ENCODE results near the gene GRIK4.

The GRIK4 gene
- 0 to 0.26 (median 0) reads per million in 9 experiments for total RNA-seq

- peaks cover 82 to 94% of the 10 kb centered on the region in 2 donors for H3K27me3 Mint-ChIP-seq
- no peaks in the 10 kb centered on the region for H3K9me3 Mint-ChIP-seq
- DNase-seq (peak; percentile 62 to 72 (median 68)), ATAC-seq (replicated peaks) (peak; percentile 90)
- peak within 1 kb of the TSS; percentile 48 to 55 for H3K4me3 Mint-ChIP-seq
- H3K27ac Mint-ChIP-seq: no peak within 1 kb of the TSS
- no peaks in the 10 kb centered on the region for H3K36me3 Mint-ChIP-seq (ENCODE audit: insufficient read depth)
- H3K4me1 Mint-ChIP-seq (ENCODE audit: low read depth in 2 of 2): peaks cover 2 to 3% of the 10 kb centered on the region in 2 donors
These were observed at the start of gene GRIK4 for GRCh38 chr11:120511116-120511819. GRIK4 (plus strand) TSS chr11:120511748; CDS start chr11:120660319, 148,571 bp downstream.

GRCh38 chr11:120462825-120463224 is 48.7 kb upstream of the GRIK4 start:
- Mint-ChIP-seq H3K4me1 (ENCODE audit: low read depth in 2 of 2) (no peaks in the 10 kb centered on the region), H3K27me3 (no peaks in the 10 kb centered on the region), H3K36me3 (ENCODE audit: insufficient read depth) (peaks cover 36% of the 10 kb centered on the region), H3K27ac (no peak overlapping the region), H3K4me3 (no peak overlapping the region), H3K9me3 (no peaks in the 10 kb centered on the region)
- ATAC-seq (replicated peaks) (no peak), DNase-seq (no peak)

GRCh38 chr11:120465921-120466534 is 45.5 kb upstream of the GRIK4 start:
- no peak for DNase-seq
- Mint-ChIP-seq H3K4me3 (no peak overlapping the region), H3K27me3 (no peaks in the 10 kb centered on the region), H3K36me3 (ENCODE audit: insufficient read depth) (peaks cover 27% of the 10 kb centered on the region), H3K27ac (no peak overlapping the region), H3K4me1 (ENCODE audit: low read depth in 2 of 2) (no peaks in the 10 kb centered on the region), H3K9me3 (no peaks in the 10 kb centered on the region)
- no peak for ATAC-seq (replicated peaks)

- no peak for ATAC-seq (replicated peaks)
- peaks cover 23% of the 10 kb centered on the region for H3K36me3 Mint-ChIP-seq (ENCODE audit: insufficient read depth)
These were observed 43.9 kb upstream of the GRIK4 start for GRCh38 chr11:120467627-120468026.

GRCh38 chr11:120471131-120471530 is 40.4 kb upstream of the GRIK4 start:
- no peak overlapping the region for H3K27ac Mint-ChIP-seq
- H3K36me3 Mint-ChIP-seq (ENCODE audit: insufficient read depth): peaks cover 6% of the 10 kb centered on the region
- H3K9me3 Mint-ChIP-seq: no peaks in the 10 kb centered on the region
- H3K4me1 Mint-ChIP-seq (ENCODE audit: low read depth in 2 of 2): no peaks in the 10 kb centered on the region
- ATAC-seq (replicated peaks): no peak
- no peaks in the 10 kb centered on the region for H3K27me3 Mint-ChIP-seq
- no peak overlapping the region for H3K4me3 Mint-ChIP-seq
- DNase-seq: no peak

More at GRCh38 chr11:120467627-120468026, 43.9 kb upstream of the GRIK4 start:
- no peaks in the 10 kb centered on the region for H3K4me1 Mint-ChIP-seq (ENCODE audit: low read depth in 2 of 2)
- H3K27ac Mint-ChIP-seq: no peak overlapping the region
- no peaks in the 10 kb centered on the region for H3K27me3 Mint-ChIP-seq
- H3K4me3 Mint-ChIP-seq: no peak overlapping the region
- DNase-seq: no peak
- H3K9me3 Mint-ChIP-seq: no peaks in the 10 kb centered on the region

- Mint-ChIP-seq H3K36me3 (ENCODE audit: insufficient read depth) (peaks cover 10% of the 10 kb centered on the region), H3K4me1 (ENCODE audit: low read depth in 2 of 2) (no peaks in the 10 kb centered on the region), H3K27ac (no peak overlapping the region), H3K4me3 (no peak overlapping the region), H3K27me3 (no peaks in the 10 kb centered on the region), H3K9me3 (no peaks in the 10 kb centered on the region)
- DNase-seq (no peak), ATAC-seq (replicated peaks) (no peak)
These were observed 39.6 kb upstream of the GRIK4 start for GRCh38 chr11:120471994-120472393.

- H3K36me3 Mint-ChIP-seq (ENCODE audit: insufficient read depth): peaks cover 11% of the 10 kb centered on the region
- H3K27ac Mint-ChIP-seq: no peak overlapping the region
- DNase-seq: no peak
- H3K4me3 Mint-ChIP-seq: no peak overlapping the region
- no peaks in the 10 kb centered on the region for H3K4me1 Mint-ChIP-seq (ENCODE audit: low read depth in 2 of 2)
- ATAC-seq (replicated peaks): no peak
- H3K9me3 Mint-ChIP-seq: no peaks in the 10 kb centered on the region
- no peaks in the 10 kb centered on the region for H3K27me3 Mint-ChIP-seq
These were observed 38.0 kb upstream of the GRIK4 start for GRCh38 chr11:120473503-120473902.

- Mint-ChIP-seq H3K36me3 (ENCODE audit: insufficient read depth) (peaks cover 31% of the 10 kb centered on the region), H3K27ac (peak overlapping the region in 1 of 2 donors; percentile 35), H3K27me3 (no peaks in the 10 kb centered on the region), H3K9me3 (no peaks in the 10 kb centered on the region), H3K4me1 (ENCODE audit: low read depth in 2 of 2) (no peaks in the 10 kb centered on the region), H3K4me3 (no peak overlapping the region)
- ATAC-seq (replicated peaks): no peak
- DNase-seq: no peak
These were observed 29.4 kb upstream of the GRIK4 start for GRCh38 chr11:120482149-120482548.

GRCh38 chr11:120484722-120485121 is 26.8 kb upstream of the GRIK4 start:
- DNase-seq (no peak), ATAC-seq (replicated peaks) (no peak)
- no peaks in the 10 kb centered on the region for H3K9me3 Mint-ChIP-seq
- peaks cover 26% of the 10 kb centered on the region for H3K36me3 Mint-ChIP-seq (ENCODE audit: insufficient read depth)
- H3K27me3 Mint-ChIP-seq: no peaks in the 10 kb centered on the region
- no peak overlapping the region for H3K4me3 Mint-ChIP-seq
- no peaks in the 10 kb centered on the region for H3K4me1 Mint-ChIP-seq (ENCODE audit: low read depth in 2 of 2)
- no peak overlapping the region for H3K27ac Mint-ChIP-seq

- Mint-ChIP-seq H3K36me3 (ENCODE audit: insufficient read depth) (peaks cover 26% of the 10 kb centered on the region), H3K9me3 (no peaks in the 10 kb centered on the region), H3K27ac (no peak overlapping the region), H3K4me3 (no peak overlapping the region), H3K4me1 (ENCODE audit: low read depth in 2 of 2) (no peaks in the 10 kb centered on the region), H3K27me3 (no peaks in the 10 kb centered on the region)
- DNase-seq (no peak), ATAC-seq (replicated peaks) (no peak)
These were observed 25.4 kb upstream of the GRIK4 start for GRCh38 chr11:120486138-120486537.

GRCh38 chr11:120489799-120490198 is 21.7 kb upstream of the GRIK4 start:
- Mint-ChIP-seq H3K4me1 (ENCODE audit: low read depth in 2 of 2) (no peaks in the 10 kb centered on the region), H3K27me3 (peaks cover 0 to 14% of the 10 kb centered on the region in 2 donors), H3K36me3 (ENCODE audit: insufficient read depth) (peaks cover 8% of the 10 kb centered on the region), H3K4me3 (no peak overlapping the region), H3K27ac (no peak overlapping the region), H3K9me3 (no peaks in the 10 kb centered on the region)
- ATAC-seq (replicated peaks) (no peak), DNase-seq (no peak)

- H3K36me3 Mint-ChIP-seq (ENCODE audit: insufficient read depth): peaks cover 8% of the 10 kb centered on the region
- H3K9me3 Mint-ChIP-seq: no peaks in the 10 kb centered on the region
- H3K27ac Mint-ChIP-seq: no peak overlapping the region
- peaks cover 7 to 33% of the 10 kb centered on the region in 2 donors for H3K27me3 Mint-ChIP-seq
- no peaks in the 10 kb centered on the region for H3K4me1 Mint-ChIP-seq (ENCODE audit: low read depth in 2 of 2)
- H3K4me3 Mint-ChIP-seq: no peak overlapping the region
- ATAC-seq (replicated peaks) (no peak), DNase-seq (no peak)
These were observed 19.1 kb upstream of the GRIK4 start for GRCh38 chr11:120492486-120492885.

- no peak for ATAC-seq (replicated peaks)
- no peak for DNase-seq
- Mint-ChIP-seq H3K9me3 (no peaks in the 10 kb centered on the region), H3K4me1 (ENCODE audit: low read depth in 2 of 2) (no peaks in the 10 kb centered on the region), H3K4me3 (no peak overlapping the region), H3K27me3 (peaks cover 12 to 35% of the 10 kb centered on the region in 2 donors), H3K27ac (no peak overlapping the region), H3K36me3 (ENCODE audit: insufficient read depth) (peaks cover 8% of the 10 kb centered on the region)
These were observed 17.0 kb upstream of the GRIK4 start for GRCh38 chr11:120494595-120494994.

GRCh38 chr11:120499088-120499487 is 12.5 kb upstream of the GRIK4 start:
- no peaks in the 10 kb centered on the region for H3K4me1 Mint-ChIP-seq (ENCODE audit: low read depth in 2 of 2)
- H3K4me3 Mint-ChIP-seq: no peak overlapping the region
- H3K36me3 Mint-ChIP-seq (ENCODE audit: insufficient read depth): peaks cover 8% of the 10 kb centered on the region
- ATAC-seq (replicated peaks): no peak
- no peak for DNase-seq
- no peak overlapping the region for H3K27ac Mint-ChIP-seq
- H3K27me3 Mint-ChIP-seq: peaks cover 48 to 68% of the 10 kb centered on the region in 2 donors
- H3K9me3 Mint-ChIP-seq: no peaks in the 10 kb centered on the region
